Measurements from ENCODE around the gene ABCD4.

ABCD4 gene

DNA sequence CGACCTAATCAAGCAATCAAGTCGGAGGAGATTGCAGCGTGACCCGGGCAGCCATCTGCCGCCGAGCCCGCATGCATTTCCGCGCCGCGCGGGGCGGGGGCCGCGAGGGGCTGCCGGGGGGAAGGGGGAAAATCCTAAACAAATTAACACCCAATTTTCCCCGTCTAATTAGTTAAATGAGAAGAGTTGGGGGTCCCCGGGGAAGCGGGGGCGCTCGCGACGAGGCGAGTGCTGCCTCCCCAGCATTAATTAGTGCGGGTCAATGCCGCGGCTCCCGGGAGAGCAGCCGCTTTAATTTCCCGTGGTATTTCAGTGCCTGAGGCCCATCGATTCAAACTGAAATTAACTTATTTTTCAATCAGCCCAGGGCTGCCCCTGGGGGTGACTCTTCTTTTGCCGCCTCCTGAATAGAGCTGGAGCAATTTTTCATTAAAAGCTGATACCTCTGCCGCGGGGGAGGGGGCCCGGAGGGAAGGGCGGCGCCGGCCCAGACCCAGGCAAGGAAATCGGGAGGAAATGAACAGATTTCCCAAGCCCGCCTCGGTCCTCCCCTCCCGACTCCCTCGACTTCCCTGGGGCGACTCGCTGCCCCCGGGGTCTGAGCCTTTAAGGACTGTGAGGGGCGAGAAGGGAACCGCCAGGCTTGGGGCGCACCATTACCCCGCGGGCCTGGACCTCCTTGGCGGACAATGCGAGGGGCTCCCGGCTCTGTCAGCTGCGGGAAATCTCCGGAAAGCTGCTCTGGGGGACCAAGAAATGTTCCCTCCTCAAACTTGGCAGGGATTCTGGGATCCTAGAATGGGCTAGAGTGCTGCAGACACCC, 44.6 kb downstream of the ABCD4 start:
- no peak for DNase-seq

DNA sequence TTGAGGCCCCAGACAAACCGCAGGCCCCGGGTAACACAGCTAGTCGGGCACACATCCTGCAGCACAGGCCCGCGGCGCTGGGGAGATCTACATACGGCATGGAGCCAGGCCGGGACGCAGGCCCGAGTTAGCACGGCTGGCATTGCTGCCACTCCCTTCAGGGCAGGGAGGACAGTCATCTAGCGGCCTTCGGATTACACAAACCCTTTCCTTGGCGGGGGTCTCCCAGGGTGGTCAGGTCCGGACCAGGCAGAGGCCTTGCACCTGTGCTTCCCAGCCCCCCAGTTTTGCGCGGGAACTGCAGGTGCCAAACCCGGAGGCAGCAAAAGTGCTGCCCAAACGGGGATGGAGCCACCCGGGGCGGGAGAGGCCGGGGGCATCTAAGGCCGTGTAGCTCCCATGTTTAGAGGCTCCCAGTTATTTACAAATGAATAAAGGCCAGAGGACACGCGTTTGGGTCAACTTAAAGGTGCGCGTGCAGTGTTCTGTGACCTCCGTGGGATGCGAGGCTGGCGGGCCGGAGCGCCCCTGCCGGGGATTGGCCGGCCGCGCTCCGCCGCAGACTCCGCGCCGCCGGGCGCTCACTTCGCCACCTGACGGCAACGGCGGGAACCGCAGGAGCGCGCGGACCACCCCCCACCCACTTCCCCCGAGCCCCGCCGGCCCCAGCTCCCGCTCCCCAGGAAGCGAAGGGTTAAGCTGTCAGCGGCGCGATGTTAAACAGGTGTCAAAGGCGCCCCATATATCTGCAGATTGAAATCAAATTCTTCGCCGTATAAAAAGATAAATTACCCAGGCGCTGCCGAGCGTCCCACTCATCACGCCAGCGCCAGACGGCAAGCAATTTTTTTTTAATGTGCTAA, 45.4 kb downstream of the ABCD4 start:
- peak; percentile 63 for DNase-seq

DNA sequence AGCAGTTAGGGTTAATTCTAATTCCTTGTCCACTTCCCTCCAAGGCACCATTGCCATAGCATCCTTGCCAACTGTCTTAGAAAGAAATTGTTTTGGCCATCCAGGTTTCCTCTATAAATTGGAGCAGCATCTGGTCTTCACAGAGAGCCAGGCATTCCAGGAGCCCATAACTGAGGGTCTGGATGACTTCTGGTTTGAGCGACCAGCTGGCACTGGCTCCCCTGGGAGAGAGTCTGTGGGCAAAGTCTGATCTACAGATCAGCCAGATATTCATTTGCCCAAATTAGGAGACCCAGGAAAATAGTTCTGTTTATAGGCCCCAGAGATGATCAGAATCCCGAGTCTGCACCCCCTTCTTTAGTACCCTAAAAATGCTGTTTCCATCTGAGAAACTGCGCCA, 47.5 kb downstream of the ABCD4 start:
- DNase-seq: no peak

GRCh38 chr14:74249433-74250375, 53.0 kb downstream of the ABCD4 start:
- no peak for DNase-seq

GRCh38 chr14:74248017-74248416, 54.7 kb downstream of the ABCD4 start:
- no peak for DNase-seq

- DNase-seq: no peak
These were observed 56.2 kb downstream of the ABCD4 start for GRCh38 chr14:74246542-74246941.

DNA sequence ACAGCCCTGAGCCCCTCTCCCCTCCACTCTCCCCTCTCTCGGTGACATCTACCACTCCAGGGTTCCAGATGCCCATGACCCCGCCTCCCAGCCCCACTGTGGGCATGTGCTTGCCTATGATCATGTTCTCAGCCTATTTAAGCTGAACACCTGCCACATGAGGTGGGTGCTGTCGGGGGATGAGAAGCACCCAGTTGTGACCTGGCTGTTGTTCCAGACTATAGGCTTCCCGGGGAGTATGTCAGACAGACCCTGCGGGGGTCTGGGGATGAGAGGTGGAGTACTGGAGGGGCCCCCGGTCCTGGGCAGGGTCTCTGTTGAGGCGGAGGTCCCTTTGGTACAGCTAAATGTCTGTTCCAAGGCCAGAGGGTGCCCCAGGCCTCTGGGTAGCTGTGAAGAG, 57.4 kb downstream of the ABCD4 start:
- no peak for DNase-seq

GRCh38 chr14:74244115-74244514, 58.6 kb downstream of the ABCD4 start:
- DNase-seq: no peak

- no peak for DNase-seq
These were observed 59.7 kb downstream of the ABCD4 start for GRCh38 chr14:74243051-74243450.

- no peak for DNase-seq
These were observed 60.0 kb downstream of the ABCD4 start for GRCh38 chr14:74242780-74243042.

- no peak for DNase-seq
These were observed 60.5 kb downstream of the ABCD4 start for GRCh38 chr14:74242021-74242779.

DNA sequence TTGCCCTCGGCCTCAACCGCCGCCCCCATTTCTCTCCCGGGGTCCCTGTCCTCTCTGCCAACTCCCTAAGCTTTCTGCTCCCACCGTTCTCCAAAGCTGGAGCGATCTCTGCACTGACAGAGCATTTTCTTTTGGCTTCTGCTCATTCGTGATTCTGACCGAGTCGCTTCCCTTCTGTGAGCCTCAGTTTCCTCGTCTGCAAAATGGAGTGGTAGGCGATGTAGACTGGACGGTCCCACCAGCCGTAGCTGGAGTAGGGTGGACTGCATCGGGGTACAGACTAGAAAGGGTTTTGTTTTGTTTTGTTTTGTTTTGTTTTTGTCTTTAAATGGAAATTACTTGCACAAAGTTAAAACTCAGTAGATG, 61.1 kb downstream of the ABCD4 start:
- DNase-seq: no peak

GRCh38 chr14:74240794-74241651, 61.7 kb downstream of the ABCD4 start:
- no peak for DNase-seq

GRCh38 chr14:74239848-74240793, 62.6 kb downstream of the ABCD4 start:
- DNase-seq: no peak

DNA sequence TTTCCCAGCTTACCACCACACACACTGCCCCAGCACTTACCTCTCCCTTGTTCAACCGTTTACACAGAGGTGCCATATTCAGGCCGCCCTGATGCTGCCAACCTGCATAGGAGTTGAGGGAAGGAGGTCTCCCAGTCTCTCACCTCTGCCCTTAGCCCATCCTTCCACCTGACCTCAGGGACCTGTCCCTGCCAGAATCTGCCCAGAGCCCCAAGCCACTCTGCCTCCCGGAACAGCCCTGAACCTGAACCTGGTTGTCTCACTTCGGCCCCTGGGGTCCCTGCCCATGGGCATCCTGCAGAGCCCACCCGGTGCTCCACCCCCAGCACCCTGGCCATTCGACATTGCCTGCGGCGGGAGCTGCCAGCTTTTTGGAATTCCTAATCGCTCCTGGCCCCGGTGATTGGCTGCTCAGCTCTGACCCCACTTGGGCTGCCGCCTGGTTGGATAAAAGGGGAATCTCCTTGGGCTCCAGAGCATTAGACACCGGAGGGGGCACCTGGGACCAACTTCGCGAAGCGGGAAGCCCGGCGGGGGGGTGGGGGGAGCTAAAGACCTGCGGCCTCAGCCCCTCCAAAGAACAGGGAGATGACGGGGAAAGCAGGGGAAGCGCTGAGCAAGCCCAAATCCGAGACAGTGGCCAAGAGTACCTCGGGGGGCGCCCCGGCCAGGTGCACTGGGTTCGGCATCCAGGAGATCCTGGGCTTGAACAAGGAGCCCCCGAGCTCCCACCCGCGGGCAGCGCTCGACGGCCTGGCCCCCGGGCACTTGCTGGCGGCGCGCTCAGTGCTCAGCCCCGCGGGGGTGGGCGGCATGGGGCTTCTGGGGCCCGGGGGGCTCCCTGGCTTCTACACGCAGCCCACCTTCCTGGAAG, 63.5 kb downstream of the ABCD4 start, which contains the start of gene VSX2:
Gene VSX2 (plus strand): TSS at position 476 of the 874 bp plus-strand sequence. CDS start 113 bp downstream, at position 589.
- DNase-seq: no peak

- no peak for DNase-seq
These were observed 65.3 kb downstream of the ABCD4 start for GRCh38 chr14:74237441-74237840.

All from hematopoietic multipotent progenitor cell treated with erythropoietin and hydrocortisone succinate and interleukin-3 and kit ligand, for 6 days (in vitro differentiated cells).